Dermis blood vessel endothelial cell (primary cell): ENCODE measurements around the gene ITPKA. TPM values are rescaled to one million over a fixed set of nuclear protein-coding genes. Genes with fewer than 3 reads are reported as not detected.

Experiments
- DNase-seq: peaks from one replicate; pipeline ENCODE4 v3.0.0; 2010
- total RNA-seq: library from RNA; depleted of rRNA; stranded (reverse); fragments of >200 nt; gene quantifications from 2 replicates; pipeline ENCODE4 v1.2.3, GENCODE V29; 2014

The ITPKA gene
- total RNA-seq, 1 donor from 2014 or later = 0.68 TPM

DNA sequence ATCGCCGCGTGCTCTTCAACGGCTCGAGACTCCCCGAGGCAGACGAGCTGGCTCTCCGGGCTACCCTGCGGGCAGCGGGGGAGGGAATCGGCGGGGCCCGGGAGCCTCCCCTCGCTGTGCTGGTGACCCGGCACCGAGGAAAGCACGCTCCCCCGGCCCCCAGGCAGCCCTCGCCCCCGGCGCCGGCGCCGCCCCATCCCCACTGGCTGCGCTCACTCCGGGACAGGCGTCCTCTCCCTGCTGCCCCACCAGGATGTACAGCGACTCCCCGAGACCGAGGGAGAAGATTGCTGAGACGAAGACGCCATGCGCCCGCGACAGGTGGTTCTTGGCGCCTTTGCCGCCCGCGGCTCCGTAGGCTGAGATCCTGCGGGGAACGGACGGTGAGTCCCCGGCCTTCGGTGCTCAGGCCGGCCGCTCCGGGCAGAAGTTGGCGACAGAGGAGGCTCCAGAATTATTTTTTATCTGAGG lies 18.3 kb downstream of the ITPKA start:
- DNase-seq = peak; percentile 10

DNA sequence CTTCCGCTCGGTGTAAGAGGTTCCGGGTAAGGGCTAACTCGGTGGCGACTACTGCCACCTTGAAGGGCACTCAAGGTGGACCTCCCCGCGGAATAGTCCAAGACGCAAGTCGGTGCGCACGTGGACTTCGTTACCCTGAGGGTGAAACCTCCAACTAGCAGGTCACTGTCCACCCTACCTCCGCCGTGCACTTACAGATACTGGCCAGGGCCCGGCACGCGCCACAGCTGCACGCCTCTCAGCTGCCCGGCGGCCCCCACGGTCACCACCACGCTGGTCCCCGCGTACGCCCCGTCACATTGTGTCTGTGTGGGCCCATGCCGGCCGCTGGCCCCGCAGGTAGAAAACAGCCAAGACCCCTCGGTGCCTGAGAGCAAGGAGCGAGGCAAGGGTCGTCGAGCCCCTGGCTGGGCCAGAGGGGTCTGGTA lies 18.9 kb downstream of the ITPKA start:
- no peak for DNase-seq

GRCh38 chr15:41512940-41513505 lies 19.3 kb downstream of the ITPKA start:
- DNase-seq = peak; percentile 19

- DNase-seq = no peak
Measured at GRCh38 chr15:41513506-41514227, 20.0 kb downstream of the ITPKA start, which contains the start of gene LTK. Gene LTK (minus strand): TSS chr15:41513827. CDS start chr15:41513709, 118 bp downstream.

DNA sequence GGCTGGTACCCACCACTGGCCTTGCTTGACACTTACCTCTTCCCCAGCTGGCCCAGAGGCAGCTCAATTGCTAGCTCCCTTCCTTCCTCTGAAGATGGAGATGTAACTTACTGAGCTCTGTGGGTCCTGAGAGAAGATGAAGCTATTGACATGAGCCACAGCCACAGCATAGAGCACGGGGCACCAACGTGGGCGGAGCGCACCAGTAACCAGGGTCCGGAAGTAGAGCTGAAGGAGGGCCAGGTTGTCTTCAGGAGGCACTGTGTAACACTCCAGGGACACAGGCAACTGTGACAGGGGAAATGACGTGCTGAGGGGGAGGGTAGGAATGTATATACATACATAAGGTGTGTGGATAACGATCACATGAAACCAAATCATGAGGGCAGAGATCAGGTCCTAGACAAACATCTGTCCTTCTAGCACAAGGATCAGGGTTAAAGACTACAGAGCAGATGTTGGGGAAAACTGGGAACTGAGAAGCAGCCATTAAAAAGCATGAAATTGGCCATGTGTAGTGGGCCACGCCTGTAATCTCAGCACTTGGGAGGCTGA lies 24.3 kb downstream of the ITPKA start:
- no peak for DNase-seq

GRCh38 chr15:41520636-41521035 lies 27.0 kb downstream of the ITPKA start:
- DNase-seq = no peak

GRCh38 chr15:41521614-41522013 lies 27.9 kb downstream of the ITPKA start:
- no peak for DNase-seq

GRCh38 chr15:41523097-41523496 lies 29.4 kb downstream of the ITPKA start:
- no peak for DNase-seq

GRCh38 chr15:41530363-41530956 lies 36.8 kb downstream of the ITPKA start:
- DNase-seq = peak; percentile 56

GRCh38 chr15:41535544-41535943 lies 41.9 kb downstream of the ITPKA start:
- DNase-seq = no peak

- no peak for DNase-seq
Measured at GRCh38 chr15:41536866-41537265, 43.2 kb downstream of the ITPKA start.

GRCh38 chr15:41543521-41543870 lies 49.8 kb downstream of the ITPKA start:
- no peak for DNase-seq

- no peak for DNase-seq
Measured at GRCh38 chr15:41544650-41545015, 51.0 kb downstream of the ITPKA start.

- no peak for DNase-seq
Measured at GRCh38 chr15:41545218-41545617, 51.5 kb downstream of the ITPKA start.

GRCh38 chr15:41546851-41547786 lies 53.4 kb downstream of the ITPKA start:
- peak; percentile 15 for DNase-seq

- no peak for DNase-seq
Measured at GRCh38 chr15:41550066-41550775, 56.5 kb downstream of the ITPKA start.

Other genes with a start within 250 kb of the ITPKA start
- gene OIP5, start 161.3 kb upstream of the ITPKA start, total RNA-seq = 3.6 and 14.1 TPM in 2 replicates
- 39.0 and 113 TPM in 2 replicates for gene NUSAP1, start 161.0 kb upstream of the ITPKA start, total RNA-seq
- gene NDUFAF1, start 91.4 kb upstream of the ITPKA start, total RNA-seq = 20.3 and 22.6 TPM in 2 replicates
- 25.4 and 25.9 TPM in 2 replicates for gene RTF1, start 76.8 kb upstream of the ITPKA start, total RNA-seq
- 0.09 TPM in 1 of 2 replicates, not detected in the other for gene LTK, start 20.0 kb downstream of the ITPKA start, total RNA-seq
- 35.9 and 68.0 TPM in 2 replicates for gene RPAP1, start 50.4 kb downstream of the ITPKA start, total RNA-seq
- gene TYRO3, start 65.3 kb downstream of the ITPKA start, total RNA-seq = 2.6 and 5.0 TPM in 2 replicates
- 42.0 and 59.7 TPM in 2 replicates for gene MGA, start 166.5 kb downstream of the ITPKA start, total RNA-seq